GM13976 (cell line): ENCODE measurements around the gene AUNIP.
A peak's percentile ranks its signal among the peaks of the same experiment; 100 is the strongest.

Experiments
- DNase-seq: peaks from one replicate; pipeline ENCODE4 v3.0.0; 2012; ENCODE audit warnings: low spot score
- in situ Hi-C: fragments of 300-500 bp; cut with MboI; formaldehyde crosslinking; loops from one replicate; pipeline ENCODE4 v1.12.0; 2022; ENCODE audit warnings: low sequenced_read_pairs, mixed read lengths, inconsistent platforms; ENCODE audit not compliant: unreplicated experiment
- TF ChIP-seq, protein P1 (sequence below): IDR thresholded peaks from 2 replicates; pipeline ENCODE4 v1.5.1; 2012; ENCODE audit warnings: borderline replicate concordance, mild to moderate bottlenecking; ENCODE audit not compliant: insufficient read depth; ENCODE audit errors: extremely low read depth, missing control alignments, control extremely low read depth

Gene AUNIP

DNA sequence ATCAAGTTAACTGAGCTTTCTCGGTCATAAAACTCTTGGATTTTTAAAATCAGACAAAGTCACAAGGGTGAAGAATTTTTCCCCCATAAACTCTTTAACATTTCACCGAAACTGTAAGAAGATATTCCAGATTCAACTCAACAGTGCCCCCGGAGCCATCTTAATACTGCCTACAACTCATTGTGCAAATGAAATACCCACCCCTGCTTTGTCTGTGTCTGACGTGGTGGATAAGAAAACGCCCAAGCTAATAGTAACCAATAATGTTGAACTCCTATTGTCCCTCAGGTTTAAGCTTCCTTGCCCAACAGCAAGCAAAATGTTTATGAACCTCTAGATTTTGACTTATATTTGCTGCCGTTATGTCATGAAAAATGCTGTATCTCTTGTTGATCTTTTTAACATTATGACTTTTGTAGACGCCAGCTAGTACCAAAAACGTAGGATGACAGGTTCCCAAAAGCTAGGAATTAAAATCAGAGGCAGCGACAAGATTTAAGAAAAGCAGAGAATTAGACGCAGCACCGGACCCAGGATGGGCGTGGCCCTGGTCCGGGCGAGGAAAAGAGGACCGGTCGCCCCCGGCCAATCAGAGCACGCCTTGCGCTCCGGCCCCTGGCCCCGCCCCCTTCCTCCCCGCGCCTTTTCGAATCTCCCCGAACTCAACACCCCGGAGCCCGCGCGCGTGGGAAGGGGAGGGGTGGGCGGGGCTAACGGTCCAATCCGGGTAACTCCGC is 45.9 kb upstream of the AUNIP start:
- TF ChIP-seq, protein P1, sequence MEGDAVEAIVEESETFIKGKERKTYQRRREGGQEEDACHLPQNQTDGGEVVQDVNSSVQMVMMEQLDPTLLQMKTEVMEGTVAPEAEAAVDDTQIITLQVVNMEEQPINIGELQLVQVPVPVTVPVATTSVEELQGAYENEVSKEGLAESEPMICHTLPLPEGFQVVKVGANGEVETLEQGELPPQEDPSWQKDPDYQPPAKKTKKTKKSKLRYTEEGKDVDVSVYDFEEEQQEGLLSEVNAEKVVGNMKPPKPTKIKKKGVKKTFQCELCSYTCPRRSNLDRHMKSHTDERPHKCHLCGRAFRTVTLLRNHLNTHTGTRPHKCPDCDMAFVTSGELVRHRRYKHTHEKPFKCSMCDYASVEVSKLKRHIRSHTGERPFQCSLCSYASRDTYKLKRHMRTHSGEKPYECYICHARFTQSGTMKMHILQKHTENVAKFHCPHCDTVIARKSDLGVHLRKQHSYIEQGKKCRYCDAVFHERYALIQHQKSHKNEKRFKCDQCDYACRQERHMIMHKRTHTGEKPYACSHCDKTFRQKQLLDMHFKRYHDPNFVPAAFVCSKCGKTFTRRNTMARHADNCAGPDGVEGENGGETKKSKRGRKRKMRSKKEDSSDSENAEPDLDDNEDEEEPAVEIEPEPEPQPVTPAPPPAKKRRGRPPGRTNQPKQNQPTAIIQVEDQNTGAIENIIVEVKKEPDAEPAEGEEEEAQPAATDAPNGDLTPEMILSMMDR = no peak
- peak; percentile 97 for DNase-seq

DNA sequence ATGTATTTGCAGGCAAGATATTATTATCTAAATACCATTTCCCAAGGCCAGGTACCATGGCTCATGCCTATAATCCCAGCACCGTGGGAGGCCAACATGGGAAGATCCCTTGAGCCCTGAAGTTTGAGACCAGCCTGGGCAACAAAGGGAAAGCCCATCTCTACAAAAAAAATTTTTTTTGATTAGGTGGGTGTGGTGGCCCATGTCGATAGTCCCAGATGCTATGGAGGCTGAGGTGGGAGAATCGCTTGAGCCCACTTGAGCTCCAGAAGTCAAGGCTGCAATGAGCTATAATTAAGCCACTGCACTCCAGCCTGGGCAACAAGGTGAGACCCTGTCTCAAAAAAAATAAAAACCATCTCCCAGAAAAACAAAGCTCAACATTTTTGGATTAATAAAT is 44.7 kb upstream of the AUNIP start:
- TF ChIP-seq, protein P1 = no peak
- no peak for DNase-seq
- in situ Hi-C loops = no loop called here

More for the DNA sequence above, 45.9 kb upstream of the AUNIP start:
- in situ Hi-C loops = no loop called here

DNA sequence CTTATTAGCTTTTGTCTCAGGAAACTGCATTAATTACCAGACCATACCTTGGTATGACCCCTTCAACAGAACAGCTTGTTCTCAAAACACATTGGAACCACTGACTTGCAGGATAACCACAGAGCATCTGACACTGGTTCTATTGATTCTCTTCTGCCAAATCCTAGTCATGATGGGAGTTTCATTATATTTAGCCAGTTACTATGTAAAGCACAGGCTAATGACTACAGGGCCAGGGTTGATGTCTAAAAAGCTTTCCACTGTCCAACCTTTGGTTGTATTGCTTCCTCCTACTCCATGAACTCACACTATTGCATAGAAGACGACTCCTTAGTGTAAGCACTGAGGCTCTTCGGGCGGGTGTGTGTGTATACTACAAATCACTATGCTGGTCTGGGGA is 43.2 kb upstream of the AUNIP start:
- in situ Hi-C loops = no loop called here
- TF ChIP-seq, protein P1 = no peak
- DNase-seq = no peak

DNA sequence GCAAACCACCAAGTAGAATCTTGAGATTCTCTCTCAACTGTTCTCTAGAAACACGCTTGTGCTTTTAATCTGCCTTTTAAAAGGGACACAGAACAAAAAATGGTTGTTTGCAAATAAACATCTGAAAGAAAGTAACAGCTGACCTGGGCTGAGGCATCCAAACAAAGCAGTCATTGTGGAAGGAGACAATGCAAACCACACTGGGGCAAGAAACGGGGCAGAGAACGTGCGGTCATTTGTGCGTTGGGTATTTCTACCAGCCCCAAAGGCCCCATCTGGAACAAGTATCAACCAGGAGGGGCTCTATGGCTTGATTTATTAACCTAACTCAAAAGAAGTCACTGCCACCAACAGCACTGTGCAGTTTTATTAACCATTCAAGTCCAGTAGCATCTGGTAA is 41.0 kb upstream of the AUNIP start:
- in situ Hi-C loops = no loop called here
- TF ChIP-seq, protein P1 = no peak
- no peak for DNase-seq

DNA sequence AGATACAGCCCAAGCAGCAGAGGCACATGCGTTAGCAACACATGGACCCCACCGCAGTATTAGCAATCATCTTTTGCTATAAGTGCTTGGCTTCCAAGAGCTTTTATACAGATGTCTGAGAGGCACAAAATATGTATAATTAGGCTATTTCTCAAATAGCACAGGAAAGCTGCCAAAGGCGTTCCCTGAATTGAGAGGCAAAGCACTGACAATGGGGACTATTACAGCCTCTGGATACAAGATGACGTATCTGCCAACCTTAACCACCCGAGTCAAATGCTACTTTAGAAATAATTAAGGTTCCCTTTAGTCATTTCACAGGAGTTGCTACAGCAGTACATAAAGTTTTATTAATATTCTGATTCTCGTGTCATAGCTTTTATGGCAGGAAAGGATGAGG is 40.5 kb upstream of the AUNIP start:
- in situ Hi-C loops = loop anchor here (5.0 kb wide), 1 partner anchor 98 kb away; the partner anchor contains the start of gene PAFAH2
- TF ChIP-seq, protein P1 = no peak

DNA sequence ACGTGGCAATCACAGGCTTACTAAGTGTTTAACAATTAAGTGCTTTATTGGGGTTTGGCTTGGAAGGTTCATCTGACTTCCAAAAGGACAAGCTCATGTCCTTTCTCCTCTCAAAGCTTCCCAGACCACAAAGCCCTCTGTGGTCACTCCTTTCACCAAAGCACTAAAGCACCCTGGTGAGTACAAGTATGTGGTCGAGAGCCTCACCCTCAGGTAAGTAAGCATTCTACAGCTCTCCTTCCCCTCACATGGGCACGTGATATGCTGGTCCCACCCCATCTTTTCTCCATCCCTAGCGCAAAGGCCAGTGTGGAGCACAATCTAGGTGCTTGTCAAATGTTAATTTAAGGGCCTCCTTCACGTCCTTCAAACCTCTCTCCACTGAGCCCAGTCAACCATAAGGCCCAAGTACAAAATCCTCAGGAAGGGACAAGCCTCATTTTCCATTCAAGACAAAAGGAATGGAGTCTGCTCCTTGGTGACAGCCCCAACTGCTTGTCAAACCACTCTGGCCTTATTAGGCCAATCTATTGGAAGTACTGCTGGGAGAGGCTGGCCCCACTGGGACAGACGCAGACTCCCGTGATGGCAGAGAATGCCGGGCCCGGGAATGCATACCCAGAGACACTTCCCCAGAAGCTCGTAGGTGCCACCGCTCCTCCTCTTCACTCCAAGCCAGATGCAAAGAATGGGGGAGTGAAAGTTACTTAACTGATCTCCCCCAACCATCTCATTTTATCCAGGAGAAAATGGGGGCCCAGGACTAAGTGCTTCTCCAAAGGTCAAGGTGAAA is 39.2 kb upstream of the AUNIP start:
- TF ChIP-seq, protein P1 = no peak
- in situ Hi-C loops = loop anchor here (5.0 kb wide), 1 partner anchor 99 kb away; the partner anchor contains the start of gene PAFAH2
- no peak for DNase-seq

More for the DNA sequence above, 40.5 kb upstream of the AUNIP start:
- no peak for DNase-seq
